Embryonic facial prominence (tissue), 1 donor: ENCODE data around the gene ITGA6.

Experiments used
- DNase-seq: peaks from one replicate; pipeline ENCODE4 v3.0.0-alpha.2; 2016; ENCODE audit errors: extremely low spot score

Gene ITGA6

DNA sequence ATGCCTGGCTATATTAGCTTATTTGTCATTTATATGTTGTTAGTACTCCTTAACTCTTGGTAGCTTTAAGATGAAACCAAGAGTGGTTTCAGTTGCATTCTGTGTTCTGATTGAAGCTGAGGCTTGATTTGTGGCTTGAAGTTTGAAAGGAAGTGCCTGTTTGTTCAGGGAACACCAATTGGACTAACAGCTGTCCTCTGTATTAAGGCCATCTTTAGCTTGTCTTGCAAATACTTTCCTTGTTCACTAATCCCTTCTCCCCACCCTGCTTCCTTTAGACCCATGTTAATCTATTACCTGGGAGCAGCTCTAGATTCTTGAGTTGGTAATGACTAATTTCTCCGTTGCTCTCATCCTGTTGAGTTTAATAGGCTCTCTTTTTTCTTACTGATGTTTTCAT is 13.4 kb downstream of the ITGA6 start:
- no peak for DNase-seq

DNA sequence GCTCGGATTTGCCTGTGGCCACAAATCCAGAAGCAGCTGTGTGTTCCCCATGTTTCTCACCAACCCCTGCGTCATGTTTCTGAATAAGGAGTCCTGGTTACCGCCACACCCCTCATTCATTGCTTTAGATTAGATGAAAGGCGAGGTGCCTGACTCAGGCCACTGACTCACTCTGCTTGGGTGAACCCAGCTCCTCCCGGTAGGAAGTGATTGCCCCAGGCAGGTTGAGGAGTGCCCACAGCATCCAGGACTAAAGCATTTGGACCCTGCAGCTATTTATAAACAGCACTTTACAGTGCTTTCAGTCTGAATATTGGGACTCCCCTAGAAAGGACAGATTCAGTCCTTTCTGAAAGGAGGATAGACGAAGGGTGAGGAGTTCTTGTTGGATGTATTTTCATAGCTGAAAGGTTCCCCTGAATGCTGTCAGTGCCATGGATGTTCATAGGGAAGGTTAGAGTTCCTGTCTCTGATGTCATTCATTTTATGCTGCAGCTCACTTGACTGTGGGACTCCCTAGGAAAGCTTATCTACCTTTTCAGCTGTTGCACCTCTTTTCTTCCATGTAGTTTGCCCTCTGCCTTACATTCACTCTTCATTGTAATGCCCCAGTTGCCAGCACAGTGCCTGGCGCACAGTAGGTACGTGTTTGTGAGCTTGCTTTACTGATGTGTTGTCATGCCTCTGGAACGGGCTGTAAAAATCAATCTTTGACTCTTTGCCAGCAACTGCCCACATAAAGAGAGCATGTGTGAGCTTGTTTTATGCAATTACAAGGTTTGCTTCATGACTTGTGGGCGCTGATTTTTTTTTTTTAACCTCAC is 14.9 kb downstream of the ITGA6 start:
- no peak for DNase-seq

DNA sequence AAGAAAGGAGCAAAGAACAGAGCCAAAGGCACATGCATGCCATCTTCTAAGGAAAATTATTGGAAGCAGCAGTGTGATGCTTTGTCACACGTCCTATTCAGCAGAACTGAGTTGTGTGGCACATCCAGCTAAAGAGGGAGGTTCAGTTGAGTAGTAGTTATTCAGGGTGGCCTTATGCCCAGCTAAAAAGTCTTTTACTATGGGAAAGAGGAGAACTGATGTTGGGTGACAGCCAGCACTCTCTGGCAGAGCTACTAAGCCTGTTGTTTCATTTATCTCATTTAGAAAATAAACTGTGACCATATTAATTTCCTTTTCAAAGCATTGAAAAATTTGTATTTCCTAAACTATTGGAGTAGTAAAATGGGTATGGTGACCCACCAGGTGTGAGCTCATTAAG is 18.5 kb downstream of the ITGA6 start:
- DNase-seq, result no peak

DNA sequence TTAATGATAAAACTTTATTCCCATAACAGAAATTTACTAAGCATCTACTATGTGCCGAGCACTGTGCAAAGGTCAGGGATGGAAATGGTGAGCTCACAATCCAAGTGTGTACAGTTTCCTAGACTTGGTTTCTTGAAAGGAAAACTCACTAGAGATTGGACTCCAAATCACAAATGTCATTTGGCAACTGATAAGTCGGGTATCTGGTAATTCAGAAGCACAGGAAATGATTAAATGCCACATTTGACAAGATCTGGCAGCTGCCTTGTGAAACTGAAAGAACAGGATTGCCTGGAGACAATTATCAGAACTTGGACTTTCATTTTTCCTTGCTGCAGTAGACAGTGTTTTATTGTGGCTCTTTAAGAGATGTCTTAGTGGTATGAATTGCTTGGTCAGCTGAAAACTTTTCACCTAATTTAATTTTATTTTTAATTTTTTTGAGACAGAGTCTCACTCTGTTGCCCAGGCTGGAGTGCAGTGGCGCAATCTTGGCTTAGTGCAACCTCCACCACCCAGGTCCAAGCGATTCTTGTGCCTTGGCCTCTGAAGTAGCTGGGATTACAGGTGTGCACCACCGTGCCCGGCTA is 19.2 kb downstream of the ITGA6 start:
- DNase-seq, result no peak

DNA sequence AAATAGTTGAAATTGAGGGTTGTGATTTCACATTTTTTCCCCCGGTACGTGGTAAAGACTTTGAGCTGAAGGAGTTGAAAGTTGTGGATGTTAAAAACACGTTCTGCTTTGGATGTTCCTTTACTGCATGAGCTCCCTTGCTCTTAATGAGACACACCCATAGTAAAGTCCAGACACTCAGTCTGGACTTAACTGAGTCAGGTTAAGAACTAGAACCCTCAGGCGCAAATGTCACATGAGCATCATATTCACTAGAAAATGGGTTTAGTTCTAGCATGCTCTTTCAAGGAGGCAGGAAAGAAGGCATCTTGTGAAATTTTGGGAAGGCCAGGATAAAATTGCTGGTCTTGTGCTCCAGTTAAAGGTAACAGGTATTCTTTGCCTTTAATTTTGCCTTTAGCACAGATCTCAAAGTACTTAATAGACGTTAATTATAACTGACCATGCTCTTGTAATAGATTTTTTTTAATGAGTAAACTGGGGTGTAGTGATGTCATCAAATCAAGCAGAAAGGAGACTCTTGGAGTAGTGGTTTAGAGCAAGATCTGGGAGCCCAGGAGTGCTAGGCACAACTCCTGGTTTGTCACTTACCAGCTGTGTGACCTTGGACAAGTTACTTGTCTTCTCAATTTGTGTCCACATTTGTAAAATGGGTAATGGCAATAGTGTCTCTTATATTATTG is 20.6 kb downstream of the ITGA6 start:
- no peak for DNase-seq

DNA sequence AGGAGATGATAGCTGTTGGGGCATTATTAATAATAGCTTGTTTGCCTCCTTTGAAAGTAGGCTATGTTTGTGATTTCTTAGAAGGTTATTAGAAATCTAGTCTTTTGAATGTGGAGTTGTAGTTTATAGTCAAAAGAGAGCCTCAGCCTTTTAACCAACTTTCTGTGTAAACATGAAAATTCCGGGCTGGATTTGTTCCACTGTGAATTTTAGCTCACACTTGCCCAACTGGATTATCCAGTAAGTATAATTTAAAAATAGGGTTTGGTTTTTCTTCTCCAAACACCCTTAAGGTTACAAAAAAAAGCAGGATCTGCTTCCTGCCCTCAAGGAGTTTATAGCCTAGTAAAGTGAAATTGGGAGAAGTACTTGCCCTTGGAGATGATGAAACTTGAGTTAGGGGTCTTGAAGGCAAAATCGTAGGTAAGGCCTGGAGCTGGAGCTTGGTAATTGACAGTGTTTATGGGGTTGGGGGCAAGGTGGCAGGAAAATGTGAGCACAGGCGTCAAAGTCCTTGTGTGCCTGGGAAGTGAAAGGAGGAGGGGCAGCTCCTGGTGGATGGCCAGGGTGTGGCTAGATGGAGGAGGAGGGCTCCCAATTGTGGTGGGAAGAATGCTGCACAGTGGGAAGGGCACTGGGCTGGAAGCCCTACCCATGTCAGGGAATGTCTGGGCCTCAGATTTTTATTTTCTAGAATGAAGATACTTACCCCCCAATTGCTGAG is 21.3 kb downstream of the ITGA6 start:
- no peak for DNase-seq

DNA sequence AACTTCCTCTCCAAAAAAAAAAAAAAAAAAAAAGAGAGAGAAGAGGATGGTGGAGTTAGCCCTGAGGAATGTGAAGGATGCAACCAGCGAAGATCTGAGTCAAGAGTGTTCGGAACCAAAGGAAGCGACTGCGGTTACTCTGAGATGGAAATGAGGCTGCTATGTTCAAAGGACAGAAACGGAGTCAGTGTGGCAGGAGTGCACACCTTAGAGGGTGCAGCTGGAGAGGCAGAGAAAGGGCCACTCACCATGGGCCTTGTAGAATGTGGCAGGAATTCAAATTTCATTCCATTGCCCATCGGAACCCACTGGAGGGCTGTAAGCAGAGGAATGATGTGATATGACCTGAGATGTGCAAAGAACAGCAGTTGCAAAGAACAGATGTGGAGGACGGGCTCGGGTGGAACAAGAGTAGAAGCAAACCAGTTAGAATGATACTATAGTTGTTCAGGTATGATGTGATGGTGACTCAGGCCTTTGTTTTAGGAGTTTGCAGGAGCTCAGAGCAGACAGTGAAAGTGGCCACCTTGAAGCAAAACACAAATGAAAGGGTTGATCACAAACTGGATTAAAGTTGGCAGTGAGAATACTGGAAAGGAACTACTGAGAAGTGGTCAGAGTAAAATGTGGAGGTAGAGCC is 22.6 kb downstream of the ITGA6 start:
- no peak for DNase-seq

DNA sequence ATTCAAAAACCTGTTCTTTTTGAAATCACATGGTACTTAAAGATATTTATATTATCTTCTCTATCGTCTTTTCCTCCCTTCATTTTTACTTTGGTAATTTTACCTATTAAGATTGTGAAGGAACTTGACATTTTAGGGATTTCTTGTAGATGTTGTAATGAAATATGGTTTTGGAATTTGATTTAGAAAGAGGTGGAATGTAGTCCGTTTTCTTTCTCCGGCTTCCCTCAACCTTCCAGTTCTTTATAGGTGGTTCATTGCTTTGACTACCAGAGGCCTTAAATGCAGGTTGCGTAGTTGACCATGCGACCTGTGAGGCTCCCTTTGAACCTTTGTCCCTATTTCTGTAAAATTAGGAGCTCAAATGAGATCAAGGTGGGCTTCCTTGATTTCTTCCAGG is 24.5 kb downstream of the ITGA6 start:
- DNase-seq, result no peak

DNA sequence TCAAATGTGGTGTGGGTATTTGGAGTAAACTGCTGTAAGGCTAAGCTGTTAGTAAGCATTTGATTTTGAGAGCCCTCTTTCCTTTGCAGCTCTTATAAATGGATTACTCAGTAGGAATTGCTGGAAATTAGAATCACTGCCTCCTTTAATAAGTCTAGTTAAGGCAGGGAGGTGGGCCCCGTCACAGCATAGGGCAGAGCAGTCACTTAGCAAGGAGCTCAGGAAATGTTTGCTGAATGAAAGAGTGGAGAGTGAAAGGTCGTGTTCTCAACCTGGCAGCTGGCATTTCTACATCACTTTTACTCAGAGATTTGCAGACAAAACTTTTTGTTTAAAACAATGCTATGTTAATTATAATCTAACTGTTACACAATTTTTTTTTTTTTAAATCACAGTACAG is 25.5 kb downstream of the ITGA6 start:
- DNase-seq, result no peak

DNA sequence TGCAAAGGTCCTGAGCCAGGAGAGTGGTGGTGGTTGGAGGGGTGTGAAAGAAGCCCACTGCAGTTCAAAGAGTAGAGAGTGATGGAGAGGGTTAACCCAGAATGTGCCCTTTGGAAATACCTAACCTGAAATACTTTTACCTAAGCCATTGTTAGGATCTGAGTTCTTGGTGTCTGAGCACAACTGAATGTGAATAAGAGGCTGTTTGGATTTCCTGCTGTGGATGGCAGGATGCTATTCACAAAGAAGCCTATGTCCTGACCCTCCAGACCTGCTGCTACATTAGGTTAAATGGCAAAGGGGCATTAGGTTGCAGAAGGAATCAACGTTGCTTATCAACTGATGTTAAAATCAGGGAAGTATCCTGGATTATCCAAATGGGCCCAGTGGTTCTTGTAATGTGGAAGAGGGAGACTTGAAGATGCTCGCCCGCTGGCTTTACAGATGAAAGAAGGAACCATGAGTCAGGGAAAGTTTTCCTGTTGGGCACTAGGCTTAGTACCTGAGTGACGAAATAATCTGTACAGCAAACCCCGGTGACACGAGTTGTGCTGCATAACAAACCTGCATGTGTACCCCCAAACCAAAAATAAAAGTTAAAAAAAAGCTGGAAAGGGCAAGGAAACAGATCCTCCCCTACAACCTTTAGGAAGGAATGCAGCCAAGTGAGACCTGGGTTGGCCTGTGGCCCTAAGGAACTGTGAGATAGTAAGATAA is 27.2 kb downstream of the ITGA6 start:
- no peak for DNase-seq

DNA sequence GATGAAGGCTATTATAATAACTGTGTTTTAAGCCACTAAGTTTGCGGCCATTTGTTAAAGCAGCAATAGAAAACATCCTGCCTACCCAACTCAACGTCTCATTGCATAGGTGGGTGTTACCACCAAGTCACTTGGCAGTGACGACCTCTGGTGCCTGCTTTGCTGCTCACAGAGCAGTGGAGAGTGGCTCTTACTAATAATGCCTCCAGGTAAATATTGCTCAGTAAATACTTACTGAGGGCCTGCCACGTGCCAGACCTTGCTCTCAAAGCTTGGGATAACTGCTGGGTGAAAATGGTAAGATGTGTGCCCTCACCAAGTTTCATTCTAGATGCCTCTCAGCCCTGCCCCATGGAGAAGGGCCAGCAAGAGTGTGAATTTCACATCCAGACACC is 27.7 kb downstream of the ITGA6 start:
- no peak for DNase-seq

DNA sequence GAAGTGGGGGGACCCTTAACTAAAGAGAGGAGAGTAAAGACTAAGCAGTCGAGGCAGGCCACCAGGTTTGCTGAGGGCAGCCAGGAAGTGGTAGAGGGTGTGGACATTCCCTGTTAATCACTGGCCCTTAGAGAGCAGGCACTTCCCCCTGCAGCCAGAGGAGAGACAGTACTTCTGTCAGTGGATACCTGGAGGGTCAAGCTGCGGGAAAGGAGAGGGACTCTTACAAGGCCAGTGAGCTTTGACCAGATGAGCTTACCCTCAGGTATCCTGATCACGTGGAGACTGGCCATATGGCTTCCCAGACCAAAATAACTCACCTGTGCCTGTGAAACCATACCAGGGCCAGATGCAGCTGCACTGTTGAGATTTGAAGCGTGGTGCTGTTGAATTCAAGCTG is 28.6 kb downstream of the ITGA6 start:
- DNase-seq, result no peak

DNA sequence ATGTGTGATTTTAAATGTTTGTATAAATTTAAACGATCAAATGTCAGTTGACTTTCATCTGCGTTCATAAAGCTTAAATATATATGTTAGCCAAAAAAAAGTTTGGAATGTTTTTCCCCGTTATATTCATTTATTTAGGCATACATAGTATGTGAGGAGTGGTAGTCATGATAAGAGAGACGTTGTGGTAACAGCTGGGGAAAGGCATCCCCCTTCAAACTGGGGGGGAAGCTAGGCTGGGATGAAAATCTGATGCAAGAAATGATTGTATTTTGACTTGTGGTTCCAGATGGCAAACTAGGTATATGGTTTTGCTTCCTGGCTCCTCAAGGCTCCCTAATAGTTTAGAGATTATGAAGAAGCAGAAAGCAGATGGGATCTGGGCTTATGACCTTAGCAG is 30.1 kb downstream of the ITGA6 start:
- DNase-seq, result no peak

DNA sequence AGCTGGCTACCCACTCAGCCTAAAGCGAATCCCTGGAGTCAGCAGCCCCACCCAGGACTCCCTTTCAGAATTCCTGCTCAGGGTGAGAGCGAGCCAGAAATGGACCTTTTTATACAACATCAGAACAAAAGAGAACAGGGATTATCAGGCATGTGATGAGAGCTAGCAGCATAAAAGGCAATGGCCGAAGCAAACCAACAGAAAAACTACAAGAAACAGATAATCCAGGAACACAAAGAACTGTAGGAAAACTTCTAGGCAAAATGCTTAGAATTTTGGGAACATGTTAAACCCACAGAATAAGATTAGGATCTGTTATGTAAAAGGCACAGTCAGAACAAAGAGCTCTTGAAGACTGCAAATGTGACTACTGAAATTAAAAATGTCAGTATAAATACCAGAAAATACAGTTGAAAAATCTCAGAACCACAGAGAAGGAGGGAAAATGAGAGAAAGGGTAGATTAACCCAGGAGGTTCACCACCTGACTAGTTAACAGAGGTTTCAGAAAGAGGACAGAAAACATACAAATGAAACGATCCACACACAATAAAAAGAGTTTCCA is 31.3 kb downstream of the ITGA6 start:
- no peak for DNase-seq

DNA sequence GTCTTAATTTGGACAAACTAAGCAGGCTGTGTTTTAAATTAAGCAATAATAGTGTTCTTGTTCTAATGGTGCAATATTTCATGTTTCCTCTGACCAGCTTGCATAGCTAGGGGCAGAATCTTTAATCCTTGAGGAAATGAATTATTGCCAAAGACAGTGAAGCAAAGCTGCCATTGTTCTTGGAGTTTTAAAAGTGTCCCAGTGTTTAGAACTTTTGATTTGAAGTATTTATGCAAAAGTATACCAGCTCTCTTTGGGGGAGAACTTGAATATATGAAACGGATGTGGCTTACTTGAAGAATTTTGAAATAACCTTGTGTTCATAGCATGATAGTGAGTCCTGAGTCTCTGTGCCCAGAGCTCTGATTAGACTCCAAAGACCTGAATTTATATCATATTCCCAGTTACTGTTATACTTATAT is 33.4 kb downstream of the ITGA6 start:
- no peak for DNase-seq

DNA sequence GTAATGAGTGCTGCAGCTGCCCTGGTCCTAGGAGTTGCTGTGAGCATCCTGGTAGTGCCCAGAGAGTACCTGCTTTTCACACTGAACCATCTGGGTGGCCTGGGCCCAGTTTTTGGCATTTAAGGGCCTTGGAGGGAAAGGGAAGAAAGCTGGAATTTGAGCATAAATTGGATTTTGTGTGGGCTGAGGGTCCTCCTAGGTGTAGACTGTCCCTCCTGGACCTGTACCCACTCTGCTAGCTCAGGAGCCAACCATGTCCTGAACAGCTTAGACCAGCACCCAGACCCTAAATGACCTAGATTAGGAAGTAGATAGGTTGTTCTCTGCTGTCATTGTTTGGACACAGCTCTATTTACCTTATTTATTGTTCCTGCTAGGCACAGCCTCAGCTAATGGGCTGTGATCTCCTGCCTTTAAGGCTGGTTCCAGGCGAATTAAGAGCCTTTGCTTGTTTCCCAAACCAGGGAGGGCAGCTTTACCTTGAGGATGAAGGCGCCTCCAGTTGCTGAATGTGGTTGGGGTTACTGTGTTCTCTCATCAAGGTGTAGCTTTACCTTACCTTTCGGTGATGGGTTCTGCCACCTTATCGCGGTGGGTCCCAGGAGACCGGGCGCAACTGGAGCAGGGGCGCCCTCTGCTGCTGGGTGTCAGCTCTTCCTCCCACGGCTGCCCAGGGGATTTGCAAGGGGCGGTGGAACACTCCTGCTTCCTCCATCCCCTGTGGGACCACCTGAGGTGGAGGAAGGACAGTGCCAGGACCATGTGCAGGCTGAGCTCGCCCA is 34.4 kb downstream of the ITGA6 start:
- no peak for DNase-seq

DNA sequence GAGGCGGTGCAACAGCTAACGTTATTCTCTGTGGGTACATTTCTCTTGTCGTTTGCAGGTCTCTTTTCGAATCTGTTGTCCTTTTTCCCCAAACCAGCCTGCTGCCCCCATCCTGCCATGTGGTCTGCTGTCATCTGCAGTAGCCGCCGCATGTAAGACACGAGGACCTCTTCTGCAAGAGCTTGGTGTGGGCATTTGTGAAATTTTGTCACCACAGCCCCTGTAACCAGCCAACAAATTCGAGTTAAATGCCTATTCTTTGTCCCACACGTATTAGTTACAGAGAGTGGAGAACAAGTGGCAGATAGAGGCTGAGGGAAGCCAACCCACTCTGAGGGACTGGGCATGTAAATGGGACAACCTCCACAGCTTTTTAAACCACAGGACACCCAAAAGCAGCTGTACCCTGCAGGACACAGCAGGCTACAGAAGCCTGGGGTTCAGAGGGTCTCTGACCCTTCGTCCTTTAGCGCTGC is 35.0 kb downstream of the ITGA6 start:
- no peak for DNase-seq

DNA sequence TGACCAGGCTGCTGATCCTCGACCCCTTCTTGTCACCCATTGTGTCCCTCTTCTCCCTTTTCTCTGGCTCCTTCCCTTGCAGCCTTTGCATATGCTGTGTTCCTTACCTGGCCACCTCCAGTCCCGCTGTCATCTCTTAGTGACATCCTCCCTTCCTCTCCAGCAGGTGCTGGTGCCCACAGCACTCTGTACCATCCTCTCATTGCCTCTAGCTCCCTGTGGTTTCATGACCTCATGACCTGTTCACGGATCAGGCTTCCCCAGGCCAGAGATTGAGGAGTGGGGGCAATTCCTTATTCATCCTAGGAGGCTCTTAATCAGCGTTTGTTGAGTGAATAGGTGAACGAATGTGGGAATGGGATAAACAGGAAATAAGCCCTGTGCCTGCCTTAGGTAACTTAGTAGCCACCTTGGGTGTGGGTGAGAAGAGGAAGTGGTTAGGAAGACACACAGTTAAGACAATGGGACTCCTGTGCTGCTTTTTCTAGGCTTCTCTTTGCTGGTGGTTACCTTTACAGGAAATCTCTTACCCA is 35.5 kb downstream of the ITGA6 start:
- no peak for DNase-seq

DNA sequence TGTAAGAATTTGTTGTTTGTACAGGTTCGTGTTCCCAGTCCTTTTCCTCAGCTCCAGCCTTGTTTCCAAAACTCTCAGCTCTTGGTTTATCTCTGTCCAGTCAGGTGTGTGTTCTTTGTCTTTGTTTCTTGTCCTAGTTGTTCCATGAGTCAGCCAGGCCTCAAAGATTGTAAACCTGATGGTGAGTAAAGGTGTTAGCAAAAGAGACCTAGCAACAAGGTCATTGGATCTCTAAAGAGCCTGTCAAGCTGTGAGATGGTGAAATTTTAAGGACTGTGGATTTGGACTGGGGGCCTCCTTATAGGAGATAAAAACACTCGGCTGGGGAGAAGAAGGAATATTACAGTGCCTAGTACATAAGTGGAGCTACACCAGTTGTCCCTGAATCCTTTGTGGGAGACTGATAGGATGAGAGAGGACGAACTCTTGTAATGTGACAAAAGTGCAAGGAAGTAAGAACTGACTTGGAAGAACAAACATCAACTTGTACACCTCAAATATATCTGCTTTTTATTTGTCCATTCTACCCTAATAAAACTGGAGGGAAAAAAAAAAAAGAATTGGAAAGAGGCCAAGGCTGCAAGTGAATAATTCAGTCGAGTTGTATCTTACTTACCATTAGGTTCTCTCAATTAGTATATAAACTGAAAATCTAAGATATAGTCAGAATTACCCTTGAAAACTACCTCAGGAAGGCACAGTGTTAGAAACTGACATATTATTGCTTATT is 37.2 kb downstream of the ITGA6 start:
- no peak for DNase-seq
